GM18526 (cell line): ENCODE results near the gene GSDME.

Experiments
- POLR2A ChIP-seq: IDR thresholded peaks from 3 replicates; pipeline ENCODE4 v1.6.1; 2011; ENCODE audit not compliant: insufficient read length; ENCODE audit errors: extremely low read depth

The GSDME gene

GRCh38 chr7:24757353-24758275 lies at the start of gene GSDME:
GSDME (minus strand) TSS chr7:24757464; CDS start chr7:24749774, 7,690 bp downstream.
- no peak for TF ChIP-seq POLR2A

DNA sequence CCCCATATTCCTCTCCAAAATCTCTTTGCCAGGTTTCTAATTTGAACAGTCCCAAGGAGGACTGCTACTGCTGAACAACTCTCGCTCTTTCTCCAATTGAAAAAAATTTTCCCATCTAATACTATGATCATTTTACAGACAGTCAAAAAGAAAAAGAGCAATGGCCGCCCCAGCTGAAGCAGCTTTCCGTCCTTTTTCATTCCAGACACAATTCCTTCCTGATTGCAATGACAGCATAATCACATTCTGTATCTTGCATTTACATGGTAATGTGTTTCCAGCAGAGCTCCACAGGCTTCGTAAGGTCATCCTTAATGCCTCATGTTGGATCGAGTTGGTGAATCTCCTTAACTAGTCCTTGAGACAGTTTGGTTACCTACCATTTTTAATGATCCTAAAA lies 45.0 kb upstream of the GSDME start:
- no peak for TF ChIP-seq POLR2A

DNA sequence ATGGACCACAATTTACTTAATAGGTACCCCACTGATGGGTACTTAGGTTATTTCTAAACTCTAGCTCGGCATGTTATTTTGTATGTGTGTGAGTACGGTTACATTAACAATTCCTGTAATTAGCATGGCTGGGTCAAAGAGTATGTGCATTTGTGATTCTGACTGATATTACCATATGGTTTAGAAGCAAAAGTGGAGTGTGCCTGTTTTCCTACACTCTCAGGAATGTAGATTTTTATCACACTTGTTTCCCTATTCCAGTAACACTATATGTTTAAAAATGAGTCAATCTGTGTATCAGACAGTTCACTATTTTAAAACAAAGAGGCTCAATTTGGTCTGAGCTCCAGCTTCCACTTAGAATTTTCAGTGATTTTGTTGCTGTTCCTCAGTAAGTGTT lies 44.6 kb upstream of the GSDME start:
- no peak for TF ChIP-seq POLR2A

- TF ChIP-seq POLR2A, result no peak
Measured at GRCh38 chr7:24800667-24801066, 43.4 kb upstream of the GSDME start.

DNA sequence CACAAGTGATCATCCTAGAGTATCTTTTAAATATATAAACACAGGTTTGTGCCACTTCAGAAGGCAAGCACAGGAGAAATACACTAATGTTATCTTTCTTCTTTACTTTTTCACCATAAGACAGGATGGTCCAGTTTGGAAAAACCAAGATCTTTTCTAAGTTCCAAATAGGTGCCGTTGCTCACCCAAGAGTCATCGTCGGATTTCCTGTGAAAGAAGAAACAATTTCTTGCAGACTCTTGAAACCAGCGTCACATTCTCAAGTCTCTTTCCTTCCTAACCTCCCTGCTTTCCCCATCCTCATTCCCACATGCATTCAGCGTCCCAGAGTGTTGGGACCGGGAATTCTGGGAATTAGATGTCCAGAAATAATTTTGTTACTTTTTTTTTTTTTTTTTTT lies 42.8 kb upstream of the GSDME start:
- no peak for TF ChIP-seq POLR2A

- TF ChIP-seq POLR2A, result no peak
Measured at GRCh38 chr7:24799506-24799905, 42.2 kb upstream of the GSDME start.

DNA sequence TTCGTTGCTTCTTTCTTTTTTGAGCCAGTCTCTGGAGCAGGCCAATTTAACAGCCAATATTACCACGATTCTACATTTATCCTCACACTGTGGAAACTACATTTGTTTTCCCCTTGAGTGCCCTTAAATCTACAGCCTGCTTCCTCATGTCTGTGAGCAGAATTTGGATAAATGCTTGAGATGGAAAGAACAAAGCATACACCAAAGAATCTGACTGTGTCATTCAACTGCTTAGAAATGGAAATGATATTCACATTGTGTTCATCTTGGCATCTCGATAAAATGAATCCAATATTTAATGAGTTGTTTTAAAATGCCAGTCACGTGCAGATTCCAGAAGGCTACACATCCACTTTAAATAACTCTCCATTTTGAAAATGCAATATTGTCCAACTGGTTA lies 41.0 kb upstream of the GSDME start:
- no peak for TF ChIP-seq POLR2A

DNA sequence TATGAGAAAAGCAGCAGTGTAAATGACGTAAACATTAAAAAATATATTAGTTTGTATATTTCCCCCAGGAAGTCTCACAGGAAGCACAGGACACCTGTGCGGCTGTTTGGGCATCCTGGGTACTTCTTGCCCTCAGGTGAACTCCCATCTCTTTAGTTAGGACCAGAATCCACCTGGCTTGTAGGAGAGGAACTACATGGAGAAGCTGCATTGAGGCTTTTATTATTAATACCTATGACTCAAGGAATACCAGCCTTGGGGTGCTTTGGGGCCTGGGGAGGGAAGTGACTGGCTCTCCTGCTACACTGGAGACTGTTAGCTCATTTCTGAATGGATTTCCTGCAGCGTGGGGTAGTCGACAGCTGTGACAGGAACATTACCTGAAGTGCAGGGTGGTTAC lies 40.0 kb upstream of the GSDME start:
- TF ChIP-seq POLR2A, result no peak

DNA sequence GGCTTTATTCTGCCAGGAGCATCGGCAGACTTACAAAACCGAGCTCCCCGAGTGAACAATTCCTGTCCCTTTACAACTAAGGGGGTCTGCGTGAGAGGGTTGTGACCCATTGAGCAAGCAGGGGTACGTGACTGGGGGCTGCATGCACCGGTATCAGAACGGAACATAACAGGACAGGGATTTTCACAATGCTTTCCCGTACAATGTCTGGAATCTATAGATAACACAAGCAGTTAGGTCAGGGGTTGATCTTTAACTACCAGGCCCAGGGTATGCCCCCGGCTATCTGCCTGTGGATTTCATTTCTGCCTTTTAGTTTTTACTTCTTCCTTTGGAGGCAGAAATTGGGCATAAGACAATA lies 38.1 kb upstream of the GSDME start:
- no peak for TF ChIP-seq POLR2A

DNA sequence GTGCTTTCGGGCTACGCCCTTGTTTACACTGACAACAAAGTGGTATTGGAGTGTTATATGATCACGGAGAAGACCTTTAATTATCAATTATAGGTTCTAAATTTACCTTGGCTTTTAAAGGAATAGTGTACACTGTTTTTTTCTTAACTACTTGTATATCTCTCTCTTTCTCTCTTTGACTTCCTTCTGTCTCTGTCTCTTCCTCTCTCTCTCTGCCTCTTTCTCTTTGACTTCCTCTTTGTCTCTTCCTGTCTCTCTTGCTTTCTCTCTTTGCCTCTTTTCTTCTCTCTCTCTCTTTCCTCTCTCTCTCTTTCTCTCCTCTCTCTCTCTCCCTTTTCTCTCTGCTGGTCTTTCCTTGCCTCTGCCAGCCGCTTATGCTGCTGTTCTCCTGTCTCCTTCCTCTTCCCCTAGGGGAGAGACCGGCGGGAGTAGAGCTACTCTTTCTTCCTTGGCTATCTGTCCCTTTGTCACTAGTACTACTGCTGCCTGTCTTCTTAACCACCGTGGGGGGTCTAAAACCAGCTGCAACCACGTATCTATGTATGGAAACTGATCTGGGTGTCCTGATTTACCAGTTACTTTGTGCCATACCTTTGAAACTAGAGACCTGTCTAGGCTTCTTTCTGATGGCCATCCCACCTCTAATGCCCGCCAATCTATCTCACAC lies 36.9 kb upstream of the GSDME start:
- no peak for TF ChIP-seq POLR2A

- no peak for TF ChIP-seq POLR2A
Measured at GRCh38 chr7:24788961-24789576, 31.8 kb upstream of the GSDME start.

- TF ChIP-seq POLR2A, result no peak
Measured at GRCh38 chr7:24788075-24788474, 30.8 kb upstream of the GSDME start.

- TF ChIP-seq POLR2A, result no peak
Measured at GRCh38 chr7:24786941-24787340, 29.7 kb upstream of the GSDME start.

DNA sequence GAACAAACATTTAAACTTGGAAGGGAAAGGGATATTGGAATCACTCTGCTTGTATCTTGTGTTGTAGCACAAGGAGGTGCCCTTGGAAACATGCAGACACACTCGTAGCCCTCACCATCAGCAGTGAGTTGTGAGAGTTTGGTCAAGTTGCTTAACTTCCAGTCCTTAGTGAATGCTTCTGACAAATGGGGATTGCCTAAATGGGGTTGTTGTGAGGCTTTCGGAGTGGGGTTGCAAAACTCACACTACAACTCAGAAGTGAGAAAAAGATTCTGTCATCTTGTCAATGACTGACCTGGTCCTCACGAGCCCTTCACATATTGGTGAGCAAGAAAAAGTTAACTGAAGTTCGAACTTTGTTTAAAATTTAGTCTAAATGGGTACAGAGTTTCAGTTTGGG lies 29.0 kb upstream of the GSDME start:
- TF ChIP-seq POLR2A, result no peak

- TF ChIP-seq POLR2A, result no peak
Measured at GRCh38 chr7:24784277-24784676, 27.0 kb upstream of the GSDME start.

DNA sequence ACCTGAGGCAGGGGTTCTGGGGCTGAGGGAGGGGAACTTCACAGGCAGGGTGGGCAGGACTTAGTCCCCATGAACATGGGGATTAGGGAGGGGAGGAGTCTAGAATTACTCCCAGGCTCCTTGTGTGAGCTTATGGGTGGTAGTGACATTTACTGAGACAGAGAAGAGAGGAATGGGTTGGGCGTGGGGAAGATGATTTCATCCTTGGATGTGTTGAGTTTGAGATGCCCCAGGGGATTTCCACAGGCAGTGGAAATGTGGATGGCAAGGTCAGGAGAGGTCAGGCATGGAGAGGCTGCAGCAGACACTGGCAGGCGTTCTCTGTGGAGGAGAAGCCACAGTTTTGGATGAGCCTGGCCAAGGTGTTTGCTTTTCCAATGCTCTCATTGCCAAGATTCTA lies 26.4 kb upstream of the GSDME start:
- TF ChIP-seq POLR2A, result no peak
